GM12878 (cell line): ENCODE results near the gene BHLHE41.

Source experiments
- BCL3 ChIP-seq: IDR thresholded peaks from 2 replicates; pipeline ENCODE4 v1.6.1; 2011; ENCODE audit warnings: borderline replicate concordance, low read depth, mild to moderate bottlenecking, moderate library complexity, low read length; ENCODE audit not compliant: insufficient read depth, poor library complexity, severe bottlenecking
- CHD1 ChIP-seq: IDR thresholded peaks from 2 replicates; pipeline ENCODE4 v1.6.1; 2012; ENCODE audit warnings: low read depth, low read length, improper control_type of control experiment
- CTCF ChIP-seq, 3 experiments: IDR thresholded peaks in 2 of 3; conservative IDR thresholded peaks in 1 of 3; 2 replicates each; pipeline ENCODE4 v1.5.1; 2011; ENCODE audit warnings: low read depth in 3 of 3, low read length in 3 of 3, mild to moderate bottlenecking in 3 of 3, control low read depth in 2 of 3, moderate library complexity in 2 of 3, inconsistent platforms in 1 of 3, mixed read lengths in 1 of 3; ENCODE audit not compliant: control insufficient read depth in 2 of 3, insufficient read depth in 1 of 3; ENCODE audit errors: extremely low read depth in 1 of 3
- GABPA ChIP-seq: IDR thresholded peaks from 2 replicates; pipeline ENCODE4 v1.6.1; 2014; ENCODE audit warnings: antibody characterized with exemption, low read depth, mild to moderate bottlenecking, inconsistent platforms
- MTA3 ChIP-seq: IDR thresholded peaks from 2 replicates; pipeline ENCODE4 v1.6.1; 2012; ENCODE audit warnings: low read length, inconsistent platforms, borderline replicate concordance
- PBX3 ChIP-seq: IDR thresholded peaks from 2 replicates; pipeline ENCODE4 v1.6.1; 2011; ENCODE audit warnings: mild to moderate bottlenecking, low read depth, low read length, moderate library complexity; ENCODE audit not compliant: insufficient replicate concordance
- POLR2AphosphoS5 ChIP-seq: IDR thresholded peaks from 2 replicates; pipeline ENCODE4 v1.6.1; 2011; ENCODE audit warnings: mild to moderate bottlenecking, low read length, inconsistent platforms
- RCOR1 ChIP-seq: conservative IDR thresholded peaks from 2 replicates; pipeline ENCODE4 v1.6.1; 2012; ENCODE audit warnings: low read depth, low read length, improper control_type of control experiment
- RELA ChIP-seq: fragments of 450-650 bp; IDR thresholded peaks from 2 replicates; pipeline ENCODE4 v1.8.0; 2014; ENCODE audit warnings: borderline replicate concordance; ENCODE audit not compliant: partially characterized antibody
- SMC3 ChIP-seq: IDR thresholded peaks from 2 replicates; pipeline ENCODE4 v1.6.1; 2011; ENCODE audit warnings: low read length, improper control_type of control experiment, borderline replicate concordance

- TF ChIP-seq CTCF (IDR thresholded peaks at IDR 0.05 in 2 of 3, conservative IDR thresholded peaks at IDR 0.05 in 1 of 3; ENCODE audit: control insufficient read depth in 2 of 3, extremely low read depth in 1 of 3, insufficient read depth in 1 of 3, low read depth in 3 of 3, low read length in 3 of 3) (no peak), MTA3 (no peak), BCL3 (no peak), CHD1 (no peak), PBX3 (no peak), RCOR1 (no peak), SMC3 (no peak), GABPA (no peak), POLR2AphosphoS5 (no peak), RELA (no peak)
Measured at GRCh38 chr12:26106347-26106746, 18.5 kb downstream of the BHLHE41 start.
